ENCODE results near the gene CAMK1D.

- TF ChIP-seq, protein P1, sequence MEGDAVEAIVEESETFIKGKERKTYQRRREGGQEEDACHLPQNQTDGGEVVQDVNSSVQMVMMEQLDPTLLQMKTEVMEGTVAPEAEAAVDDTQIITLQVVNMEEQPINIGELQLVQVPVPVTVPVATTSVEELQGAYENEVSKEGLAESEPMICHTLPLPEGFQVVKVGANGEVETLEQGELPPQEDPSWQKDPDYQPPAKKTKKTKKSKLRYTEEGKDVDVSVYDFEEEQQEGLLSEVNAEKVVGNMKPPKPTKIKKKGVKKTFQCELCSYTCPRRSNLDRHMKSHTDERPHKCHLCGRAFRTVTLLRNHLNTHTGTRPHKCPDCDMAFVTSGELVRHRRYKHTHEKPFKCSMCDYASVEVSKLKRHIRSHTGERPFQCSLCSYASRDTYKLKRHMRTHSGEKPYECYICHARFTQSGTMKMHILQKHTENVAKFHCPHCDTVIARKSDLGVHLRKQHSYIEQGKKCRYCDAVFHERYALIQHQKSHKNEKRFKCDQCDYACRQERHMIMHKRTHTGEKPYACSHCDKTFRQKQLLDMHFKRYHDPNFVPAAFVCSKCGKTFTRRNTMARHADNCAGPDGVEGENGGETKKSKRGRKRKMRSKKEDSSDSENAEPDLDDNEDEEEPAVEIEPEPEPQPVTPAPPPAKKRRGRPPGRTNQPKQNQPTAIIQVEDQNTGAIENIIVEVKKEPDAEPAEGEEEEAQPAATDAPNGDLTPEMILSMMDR (IDR thresholded peaks at IDR 0.05; ENCODE audit: low read length), result no peak
- no peak for TF ChIP-seq EZH2phosphoT487 (IDR thresholded peaks at IDR 0.05; ENCODE audit: low read length)
These were observed 335.4 kb downstream of the CAMK1D start for GRCh38 chr10:12684784-12685183.
